Peyer's patch (tissue), 4 donors: ENCODE results near the gene CCDC186. TPM values are rescaled to one million over a fixed set of nuclear protein-coding genes. Genes with fewer than 3 reads are reported as not detected.
"Not testable (repeated sequence)": the region's sequence is repeated elsewhere in the genome, so short reads cannot be mapped to it uniquely, and the experiment has no call there.

Source experiments
- DNase-seq, 3 donors: peaks; one replicate each; pipeline ENCODE4 v3.0.0-alpha.2; 2017 to 2019
- H3K27ac ChIP-seq, 4 donors: fragments of 200-600 bp; sonication (generic); one replicate each; pipeline ENCODE4 v1.5.1; 2016 to 2019
- H3K27me3 ChIP-seq, 2 donors: fragments of 200-600 bp; sonication (generic); one replicate each; pipeline ENCODE4 v1.5.1; 2019
- H3K36me3 ChIP-seq, 3 donors: fragments of 200-600 bp; sonication (generic); one replicate each; pipeline ENCODE4 v1.5.1; 2016 to 2019
- H3K4me1 ChIP-seq, 4 donors: fragments of 200-600 bp; sonication (generic); one replicate each; pipeline ENCODE4 v1.5.1; 2016 to 2019
- H3K4me3 ChIP-seq, 4 donors: fragments of 200-600 bp; sonication (generic); 1 replicate in 3 of 4; 2 replicates in 1 of 4; pipeline ENCODE4 v1.5.1; 2016 to 2019; ENCODE audit warnings: mild to moderate bottlenecking in 1 of 4
- H3K9me3 ChIP-seq, 4 donors: fragments of 200-600 bp; sonication (generic); one replicate each; pipeline ENCODE4 v1.5.1; 2016 to 2019; ENCODE audit warnings: mild to moderate bottlenecking in 1 of 4
- POLR2A ChIP-seq, 2 donors: fragments of 450-650 bp; IDR thresholded peaks; one replicate each; pipeline ENCODE4 v1.5.1; 2017; ENCODE audit warnings: antibody characterized with exemption in 2 of 2, mild to moderate bottlenecking in 2 of 2, moderate library complexity in 2 of 2
- total RNA-seq, 4 donors: library from RNA; depleted of rRNA; stranded (reverse); fragments of >200 nt; gene quantifications; one replicate each; pipeline ENCODE4 v1.1.0, GENCODE V29; 2016
- TF ChIP-seq, protein P1 (sequence below), 6 experiments: fragments of 450-650 bp in 4 of 6; fragments of 200-600 bp in 2 of 6; sonication (generic) in 1 of 6; IDR thresholded peaks; one replicate each; pipeline ENCODE4 v1.5.1; 2017 to 2019; ENCODE audit warnings: antibody characterized with exemption in 6 of 6, mild to moderate bottlenecking in 3 of 6, moderate library complexity in 1 of 6

The CCDC186 gene
- total RNA-seq, 4 donors from 2014 or later, result 30.5 to 68.0 (median 50.9) TPM

DNA sequence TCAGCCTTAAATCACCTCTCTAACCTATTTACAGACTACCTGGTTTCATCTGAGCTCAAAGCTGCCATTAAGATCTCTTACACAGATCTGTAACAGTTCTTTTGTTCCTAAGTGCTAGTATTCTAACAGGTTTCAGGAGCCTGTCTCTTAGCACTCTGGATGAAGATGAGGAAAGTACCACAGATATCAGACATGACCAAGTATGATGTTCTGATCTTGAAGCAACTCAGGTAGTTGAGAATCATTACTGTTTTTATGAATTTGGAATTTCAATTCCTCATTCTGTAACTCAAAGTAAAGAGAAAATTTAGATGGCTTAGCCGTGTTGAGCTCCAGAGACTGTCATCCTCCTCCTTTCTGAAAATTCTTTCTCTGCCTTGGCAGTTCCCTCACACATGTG, 30.8 kb downstream of the CCDC186 start:
- H3K36me3 ChIP-seq, result peaks cover 0 to 60% (median 0%) of the 10 kb centered on the region in 3 donors
- DNase-seq, result no peak
- peaks cover 0 to 7% (median 0%) of the 10 kb centered on the region in 4 donors for H3K4me1 ChIP-seq
- H3K4me3 ChIP-seq, result no peak overlapping the region
- no peaks in the 10 kb centered on the region for H3K27me3 ChIP-seq
- no peak for TF ChIP-seq POLR2A (IDR thresholded peaks at IDR 0.05)
- TF ChIP-seq, protein P1, sequence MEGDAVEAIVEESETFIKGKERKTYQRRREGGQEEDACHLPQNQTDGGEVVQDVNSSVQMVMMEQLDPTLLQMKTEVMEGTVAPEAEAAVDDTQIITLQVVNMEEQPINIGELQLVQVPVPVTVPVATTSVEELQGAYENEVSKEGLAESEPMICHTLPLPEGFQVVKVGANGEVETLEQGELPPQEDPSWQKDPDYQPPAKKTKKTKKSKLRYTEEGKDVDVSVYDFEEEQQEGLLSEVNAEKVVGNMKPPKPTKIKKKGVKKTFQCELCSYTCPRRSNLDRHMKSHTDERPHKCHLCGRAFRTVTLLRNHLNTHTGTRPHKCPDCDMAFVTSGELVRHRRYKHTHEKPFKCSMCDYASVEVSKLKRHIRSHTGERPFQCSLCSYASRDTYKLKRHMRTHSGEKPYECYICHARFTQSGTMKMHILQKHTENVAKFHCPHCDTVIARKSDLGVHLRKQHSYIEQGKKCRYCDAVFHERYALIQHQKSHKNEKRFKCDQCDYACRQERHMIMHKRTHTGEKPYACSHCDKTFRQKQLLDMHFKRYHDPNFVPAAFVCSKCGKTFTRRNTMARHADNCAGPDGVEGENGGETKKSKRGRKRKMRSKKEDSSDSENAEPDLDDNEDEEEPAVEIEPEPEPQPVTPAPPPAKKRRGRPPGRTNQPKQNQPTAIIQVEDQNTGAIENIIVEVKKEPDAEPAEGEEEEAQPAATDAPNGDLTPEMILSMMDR (IDR thresholded peaks at IDR 0.05), result no peak
- no peak overlapping the region for H3K27ac ChIP-seq
- H3K9me3 ChIP-seq, result no peaks in the 10 kb centered on the region

- DNase-seq, result no peak
- peak overlapping the region in 1 of 4 donors; percentile 22 for H3K27ac ChIP-seq
- peaks cover 0 to 57% (median 0%) of the 10 kb centered on the region in 3 donors for H3K36me3 ChIP-seq
- no peak overlapping the region for H3K4me3 ChIP-seq
- H3K27me3 ChIP-seq, result no peaks in the 10 kb centered on the region
- H3K9me3 ChIP-seq, result no peaks in the 10 kb centered on the region
- peaks cover 0 to 7% (median 0%) of the 10 kb centered on the region in 4 donors for H3K4me1 ChIP-seq
- TF ChIP-seq, protein P1 (IDR thresholded peaks at IDR 0.05), result peak in 1 of 6 experiments; percentile 17
- TF ChIP-seq POLR2A (IDR thresholded peaks at IDR 0.05), result no peak
These were observed 32.0 kb downstream of the CCDC186 start for GRCh38 chr10:114142018-114142417.

GRCh38 chr10:114140827-114141226, 33.2 kb downstream of the CCDC186 start:
- not testable (repeated sequence) for DNase-seq, H3K9me3 ChIP-seq, H3K4me3 ChIP-seq, H3K4me1 ChIP-seq, H3K27me3 ChIP-seq, H3K27ac ChIP-seq
- peaks cover 0 to 58% (median 0%) of the 10 kb centered on the region in 3 donors for H3K36me3 ChIP-seq

DNA sequence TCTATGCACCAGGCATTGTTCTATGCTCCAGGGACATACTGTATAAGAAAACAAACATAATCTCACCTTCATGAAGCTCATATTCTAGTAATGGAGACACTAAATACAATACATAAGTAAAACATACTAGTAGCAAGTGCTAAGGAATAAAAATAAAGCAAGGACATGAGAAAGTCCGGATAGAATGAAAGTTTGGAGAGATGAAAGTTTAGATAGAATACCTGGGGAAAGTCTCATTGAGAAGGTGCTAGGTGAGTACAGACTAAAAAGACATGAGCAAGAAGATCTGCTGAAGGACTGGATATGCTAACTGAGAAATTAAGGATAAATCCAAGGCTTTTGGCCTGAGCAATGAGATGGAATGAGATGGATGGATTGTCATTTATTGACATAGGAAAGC, 34.0 kb downstream of the CCDC186 start:
- TF ChIP-seq, protein P1 (IDR thresholded peaks at IDR 0.05), result no peak
- TF ChIP-seq POLR2A (IDR thresholded peaks at IDR 0.05), result no peak
- Histone ChIP-seq H3K4me1 (peaks cover 0 to 7% (median 0%) of the 10 kb centered on the region in 4 donors), H3K36me3 (peaks cover 0 to 59% (median 0%) of the 10 kb centered on the region in 3 donors), H3K27me3 (no peaks in the 10 kb centered on the region), H3K9me3 (no peaks in the 10 kb centered on the region), H3K4me3 (no peak overlapping the region), H3K27ac (no peak overlapping the region)
- no peak for DNase-seq

- H3K36me3 ChIP-seq, result peaks cover 0 to 67% (median 0%) of the 10 kb centered on the region in 3 donors
- no peaks in the 10 kb centered on the region for H3K9me3 ChIP-seq
- no peak for TF ChIP-seq POLR2A (IDR thresholded peaks at IDR 0.05)
- TF ChIP-seq, protein P1 (IDR thresholded peaks at IDR 0.05), result no peak
- H3K4me1 ChIP-seq, result peaks cover 0 to 7% (median 0%) of the 10 kb centered on the region in 4 donors
- H3K27me3 ChIP-seq, result no peaks in the 10 kb centered on the region
- no peak for DNase-seq
- H3K4me3 ChIP-seq, result no peak overlapping the region
- H3K27ac ChIP-seq, result no peak overlapping the region
These were observed 35.4 kb downstream of the CCDC186 start for GRCh38 chr10:114138581-114138980.

- Histone ChIP-seq H3K4me3 (no peak overlapping the region), H3K27me3 (no peaks in the 10 kb centered on the region), H3K9me3 (no peaks in the 10 kb centered on the region), H3K36me3 (peaks cover 0 to 78% (median 0%) of the 10 kb centered on the region in 3 donors), H3K4me1 (no peaks in the 10 kb centered on the region), H3K27ac (no peak overlapping the region)
- DNase-seq, result no peak
- TF ChIP-seq, protein P1 (IDR thresholded peaks at IDR 0.05), result no peak
- no peak for TF ChIP-seq POLR2A (IDR thresholded peaks at IDR 0.05)
These were observed 38.5 kb downstream of the CCDC186 start for GRCh38 chr10:114135476-114135875.
